ENCODE results near the gene CREBRF. TPM values are rescaled to one million over a fixed set of nuclear protein-coding genes. Genes with fewer than 3 reads are reported as not detected.

Gene CREBRF
- total and polyA plus RNA-seq, 2 of the 4 experiments (the other 2 are of a cell fraction), result 3.2 to 16.1 TPM

DNA sequence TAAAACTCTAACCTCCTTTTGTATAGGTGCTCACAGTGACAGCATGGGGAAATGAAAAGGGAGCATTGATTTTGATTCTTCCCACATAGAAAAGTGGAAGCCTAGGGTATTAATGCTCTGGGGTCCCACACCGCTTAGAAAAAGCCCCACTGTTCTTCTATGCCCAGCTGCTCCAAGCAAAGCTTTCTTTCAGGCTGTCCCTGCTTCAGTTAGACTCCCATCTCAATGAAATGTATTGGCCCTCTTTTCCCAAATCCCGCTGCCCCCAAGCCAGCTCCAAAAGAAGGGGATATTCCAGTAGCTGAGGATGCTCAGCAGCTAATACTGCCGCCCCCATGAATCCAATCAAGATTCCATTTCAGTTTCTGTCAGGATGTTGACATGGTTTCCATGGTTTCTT, 17.0 kb upstream of the CREBRF start (continued):
- TF ChIP-seq, protein P1, sequence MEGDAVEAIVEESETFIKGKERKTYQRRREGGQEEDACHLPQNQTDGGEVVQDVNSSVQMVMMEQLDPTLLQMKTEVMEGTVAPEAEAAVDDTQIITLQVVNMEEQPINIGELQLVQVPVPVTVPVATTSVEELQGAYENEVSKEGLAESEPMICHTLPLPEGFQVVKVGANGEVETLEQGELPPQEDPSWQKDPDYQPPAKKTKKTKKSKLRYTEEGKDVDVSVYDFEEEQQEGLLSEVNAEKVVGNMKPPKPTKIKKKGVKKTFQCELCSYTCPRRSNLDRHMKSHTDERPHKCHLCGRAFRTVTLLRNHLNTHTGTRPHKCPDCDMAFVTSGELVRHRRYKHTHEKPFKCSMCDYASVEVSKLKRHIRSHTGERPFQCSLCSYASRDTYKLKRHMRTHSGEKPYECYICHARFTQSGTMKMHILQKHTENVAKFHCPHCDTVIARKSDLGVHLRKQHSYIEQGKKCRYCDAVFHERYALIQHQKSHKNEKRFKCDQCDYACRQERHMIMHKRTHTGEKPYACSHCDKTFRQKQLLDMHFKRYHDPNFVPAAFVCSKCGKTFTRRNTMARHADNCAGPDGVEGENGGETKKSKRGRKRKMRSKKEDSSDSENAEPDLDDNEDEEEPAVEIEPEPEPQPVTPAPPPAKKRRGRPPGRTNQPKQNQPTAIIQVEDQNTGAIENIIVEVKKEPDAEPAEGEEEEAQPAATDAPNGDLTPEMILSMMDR (conservative IDR thresholded peaks at IDR 0.05; ENCODE audit: low read depth, low read length), result no peak

DNA sequence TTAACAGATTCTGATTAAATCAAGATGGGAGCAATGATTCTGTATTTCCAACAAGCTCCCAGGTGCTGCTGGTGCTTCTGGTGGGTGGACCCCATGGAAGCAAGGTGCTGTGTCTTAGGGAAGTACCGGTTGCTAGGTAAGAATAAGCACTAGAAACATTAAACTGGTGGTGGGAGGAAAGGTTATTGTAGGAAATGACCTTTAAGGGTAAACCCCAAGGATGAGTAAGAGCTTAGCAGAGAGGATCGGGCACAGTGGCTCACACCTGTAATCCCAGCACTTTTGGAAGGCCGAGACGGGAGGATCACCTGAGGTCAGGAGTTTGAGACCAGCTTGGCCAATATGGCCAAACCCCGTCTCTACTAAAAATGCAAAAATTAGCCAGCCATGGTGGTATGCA, 16.2 kb upstream of the CREBRF start:
- Histone ChIP-seq H3K9me3 (ENCODE audit: control insufficient read depth, insufficient read depth, low read length) (peaks cover 7% of the 10 kb centered on the region), H4K91ac (ENCODE audit: insufficient read depth, low read depth, low read length) (no peak overlapping the region), H4K20me1 (ENCODE audit: insufficient read depth, low read length) (no peaks in the 10 kb centered on the region), H3K14ac (replicated peaks; ENCODE audit: low read depth, low read length) (no peak overlapping the region), H2BK15ac (ENCODE audit: low read depth, low read length) (no peak overlapping the region), H2BK20ac (ENCODE audit: low read depth, low read length) (no peak overlapping the region), H4K8ac (ENCODE audit: low read depth in 2 of 2, low read length in 2 of 2) (no peak overlapping the region), H3K18ac (ENCODE audit: low read depth, low read length) (no peak overlapping the region), H3K79me1 (ENCODE audit: low read depth in 1 of 2, low read length in 2 of 2) (peaks cover 10 to 11% of the 10 kb centered on the region in 2 experiments), H3K9me1 (ENCODE audit: insufficient read depth, low read length) (peaks cover 7% of the 10 kb centered on the region; the same call in 1 of the 2 replicates), H4K5ac (ENCODE audit: low read depth, low read length) (no peak overlapping the region; the same call in 1 of the 2 replicates), H2AFZ (replicated peaks; ENCODE audit: low read length, poor library complexity) (no peak overlapping the region), H2AK5ac (ENCODE audit: low read depth, low read length) (no peak overlapping the region), H2BK120ac (ENCODE audit: low read depth, low read length) (no peak overlapping the region), H3K27me3 (ENCODE audit: control insufficient read depth, insufficient read depth, low read length) (no peaks in the 10 kb centered on the region), H3K9ac (ENCODE audit: low read depth, low read length) (no peak overlapping the region), H3K23ac (ENCODE audit: low read depth, low read length) (no peak overlapping the region), H2BK5ac (ENCODE audit: low read depth, low read length, poor library complexity, severe bottlenecking) (no peak overlapping the region), H3K36me3 (ENCODE audit: control insufficient read depth, insufficient read depth, low read length) (peaks cover 5% of the 10 kb centered on the region), H2AK9ac (replicated peaks; ENCODE audit: low read depth, low read length, poor library complexity) (no peak overlapping the region), H3K27ac (ENCODE audit: insufficient read depth, low read length) (no peak overlapping the region), H3K4me2 (ENCODE audit: low read depth, low read length) (no peak overlapping the region), H3K4ac (ENCODE audit: low read depth, low read length) (no peak overlapping the region), H3K4me1 (ENCODE audit: control insufficient read depth, insufficient read depth, low read length) (peaks cover 16% of the 10 kb centered on the region), H3K56ac (ENCODE audit: extremely low read depth, insufficient read depth, low read length) (no peak overlapping the region), H3K4me3 (ENCODE audit: insufficient read depth, low read depth, low read length) (no peak overlapping the region)
- ChIA-PET CTCF (no interaction called here), POLR2A (ENCODE audit: unreplicated experiment) (no interaction called here)
- no TSS peak for BruUV-seq (replicated peaks)
- TF ChIP-seq RFX5 (IDR thresholded peaks at IDR 0.05; ENCODE audit: low read depth, low read length) (no peak), MXI1 (IDR thresholded peaks at IDR 0.05; ENCODE audit: borderline replicate concordance, low read depth, low read length) (no peak), MAFK (IDR thresholded peaks at IDR 0.05; ENCODE audit: low read depth, low read length) (no peak)
- in situ Hi-C loops (cut with MboI; ENCODE audit: low sequenced_read_pairs) (no loop called here), dilution Hi-C loops (cut with HindIII; ENCODE audit: low sequenced_read_pairs, unreplicated experiment) (no loop called here), intact Hi-C loops (cut with micrococcal nuclease) (no loop called here)
- ATAC-seq (ENCODE audit: low read depth) (no peak), DNase-seq (no peak)
- WGBS, 2 experiments (ENCODE audit: extremely low coverage in 2 of 2, insufficient read length in 1 of 2), result 100% methylated on average over 3 of the region's 5 CpGs; no CpG with 5 or more reads in 1 of the 2 experiments

All from IMR-90 (cell line).